GM12878 (cell line): Measurements from ENCODE around the gene PARK7. TPM values are rescaled to one million over a fixed set of nuclear protein-coding genes. Genes with fewer than 3 reads are reported as not detected.

ENCODE experiments used
- ATAC-seq: fragments of 200-7000 bp; cut with Tn5 transposase; 3 replicates; pipeline ENCODE4 v1.9.1; 2020; ENCODE audit warnings: mild to moderate bottlenecking, moderate library complexity
- BruUV-seq: library from RNA; stranded (reverse); fragments of 400-500 nt; replicated peaks from 2 replicates; lab custom pipeline; 2021; lab: Mats Ljungman, UMichigan
- CTCF ChIA-PET: fragments of 300-600 bp; sonication (Branson Sonifier 250); formaldehyde crosslinking; extraction: SDS; loops from one replicate; lab custom pipeline; 2021; ENCODE audit warnings: inconsistent platforms; lab: Yijun Ruan, JAX
- POLR2A ChIA-PET: fragments of 350-600 bp; formaldehyde crosslinking; extraction: SDS; loops from one replicate; lab custom pipeline; 2021; ENCODE audit warnings: inconsistent platforms; lab: Charles Lee
- RAD21 ChIA-PET: fragments of 300-600 bp; sonication (Branson Sonifier 250); formaldehyde crosslinking; loops from one replicate; lab custom pipeline; 2023; ENCODE audit warnings: antibody characterized with exemption; ENCODE audit not compliant: unreplicated experiment; lab: Charles Lee
- SMC1A ChIA-PET: fragments of 300-600 bp; sonication (Branson Sonifier 250); formaldehyde crosslinking; loops from one replicate; lab custom pipeline; 2023; ENCODE audit not compliant: unreplicated experiment, uncharacterized antibody; lab: Charles Lee
- DNase-seq: peaks from one replicate; pipeline ENCODE4 v3.0.0-alpha.2; 2011; ENCODE audit warnings: low read depth, low spot score
- FAIRE-seq: peaks from 3 replicates; lab custom pipeline; 2011; peaks lifted over from hg19 to GRCh38; lab: Jason Lieb, UNC
- H2AFZ ChIP-seq: 2 replicates; pipeline ENCODE4 v1.6.0; 2011; ENCODE audit warnings: low read depth, low read length, control low read depth; ENCODE audit not compliant: control insufficient read depth
- H3K27ac ChIP-seq: 2 replicates; pipeline ENCODE4 v1.5.1; 2011; ENCODE audit warnings: control low read depth; ENCODE audit not compliant: control insufficient read depth, insufficient read depth
- H3K27me3 ChIP-seq, 2 experiments: replicated peaks in 1 of 2; 2 replicates each; pipeline versions ENCODE4 v1.6.0 to v1.6.1; 2011; ENCODE audit warnings: low read length in 1 of 2; ENCODE audit not compliant: control insufficient read depth in 2 of 2, insufficient read depth in 2 of 2
- H3K36me3 ChIP-seq, 2 experiments: 2 replicates each; pipeline ENCODE4 v1.5.1; 2011; ENCODE audit warnings: low read length in 1 of 2; ENCODE audit not compliant: control insufficient read depth in 2 of 2, insufficient read depth in 2 of 2
- H3K4me1 ChIP-seq: 2 replicates; pipeline ENCODE4 v1.6.1; 2011; ENCODE audit warnings: mild to moderate bottlenecking, low read length, moderate library complexity, mixed read lengths; ENCODE audit not compliant: control insufficient read depth, insufficient read depth
- H3K4me2 ChIP-seq: 2 replicates; pipeline ENCODE4 v1.6.0; 2011; ENCODE audit warnings: control low read depth; ENCODE audit not compliant: control insufficient read depth, insufficient read depth
- H3K4me3 ChIP-seq: fragments of 200-600 bp; sonication (generic); 2 replicates; pipeline ENCODE4 v1.5.1; 2016
- H3K79me2 ChIP-seq: 2 replicates; pipeline ENCODE4 v1.6.0; 2011; ENCODE audit warnings: low read length; ENCODE audit not compliant: control insufficient read depth, insufficient read depth
- H3K9ac ChIP-seq: 2 replicates; pipeline ENCODE4 v1.8.0; 2011; ENCODE audit warnings: low read length, control low read depth, mixed read lengths; ENCODE audit not compliant: control insufficient read depth, insufficient read depth
- H3K9me3 ChIP-seq: replicated peaks from 3 replicates; pipeline ENCODE4 v1.5.1; 2011; ENCODE audit warnings: mild to moderate bottlenecking, low read length; ENCODE audit not compliant: control insufficient read depth, insufficient read depth
- H4K20me1 ChIP-seq: 2 replicates; pipeline ENCODE4 v1.6.0; 2011; ENCODE audit not compliant: control insufficient read depth, insufficient read depth
- HDGF ChIP-seq: fragments of 450-650 bp; IDR thresholded peaks from 2 replicates; pipeline ENCODE4 v1.6.1; 2016; ENCODE audit warnings: antibody characterized with exemption
- HSF1 ChIP-seq: fragments of 150-350 bp; IDR thresholded peaks from 2 replicates; pipeline ENCODE4 v1.6.1; 2014; ENCODE audit warnings: mild to moderate bottlenecking, low read depth, low read length
- KLF5 ChIP-seq: fragments of 450-650 bp; IDR thresholded peaks from 2 replicates; pipeline ENCODE4 v1.6.1; 2014; ENCODE audit warnings: mild to moderate bottlenecking; ENCODE audit not compliant: partially characterized antibody
- REST ChIP-seq: IDR thresholded peaks from 2 replicates; pipeline ENCODE4 v1.6.1; 2012; ENCODE audit warnings: mild to moderate bottlenecking, low read depth, low read length
- RUNX3 ChIP-seq: IDR thresholded peaks from 2 replicates; pipeline ENCODE4 v1.6.1; 2012; ENCODE audit warnings: low read length, inconsistent platforms
- WRNIP1 ChIP-seq: IDR thresholded peaks from 2 replicates; pipeline ENCODE4 v1.6.1; 2011; ENCODE audit warnings: low read depth, low read length, improper control_type of control experiment, borderline replicate concordance
- WGBS: methylation state at CpG from one replicate; pipeline ENCODE4 v1.1.6; 2016; ENCODE audit warnings: low lambda C conversion rate; ENCODE audit not compliant: insufficient replicate concordance, insufficient coverage; ENCODE audit errors: missing lambda C conversion rate; 5-methylcytosine and 5-hydroxymethylcytosine counted together
- in situ Hi-C: fragments of 300-500 bp; cut with MboI; formaldehyde crosslinking; loops from 9 replicates; pipeline ENCODE4 v1.14.3; 2018; ENCODE audit warnings: mixed read lengths
- intact Hi-C: fragments of 100-400 bp; cut with micrococcal nuclease; formaldehyde crosslinking; loops from one replicate; pipeline ENCODE4 v1.14.2; 2022; ENCODE audit not compliant: unreplicated experiment
- polyA plus RNA-seq, 11 experiments: library from polyadenylated mRNA; depleted of rRNA in 4 of 11; unstranded in 6 of 11; stranded (reverse) in 5 of 11; fragments of >200 nt; fragmentation: Nextera tagmentation in 4 of 11; fragmentation: Illumina TruSeq in 1 of 11; extraction: Ambion mirVana in 4 of 11; extraction: Trizol in 1 of 11; gene quantifications; 1 replicate in 1 of 11; 2 replicates in 10 of 11; pipeline versions ENCODE4 v1.2.1 to v1.2.3, GENCODE V29; 2011 to 2016; ENCODE audit warnings: inconsistent platforms in 2 of 11, missing spikeins in 2 of 11, low read depth in 1 of 11
- total RNA-seq, 4 experiments: library from RNA; depleted of rRNA in 3 of 4; stranded (reverse); fragments of >200 nt in 3 of 4; fragmentation: Illumina TruSeq in 1 of 4; extraction: Trizol in 1 of 4; gene quantifications; 2 replicates each; pipeline versions ENCODE4 v1.2.1 to v1.2.3, GENCODE V29; 2013 to 2021

PARK7 gene
- total and polyA plus RNA-seq, 10 of the 15 experiments (the other 5 are each of a cell fraction or from before 2014, with no cell fraction given) = 267 to 1,056 (median 495) TPM

GRCh38 chr1:8009043-8010002, 47.8 kb downstream of the PARK7 start:
- Histone ChIP-seq H3K4me3 (no peak overlapping the region), H3K27me3 (no peaks in the 10 kb centered on the region), H4K20me1 (no peaks in the 10 kb centered on the region), H3K27ac (no peak overlapping the region), H3K79me2 (no peaks in the 10 kb centered on the region), H3K4me1 (no peaks in the 10 kb centered on the region), H3K9ac (no peak overlapping the region), H3K36me3 (peaks cover 0 to 3% of the 10 kb centered on the region in 2 experiments; a peak in 2 of 4 replicates), H2AFZ (no peak overlapping the region), H3K4me2 (no peak overlapping the region), H3K9me3 (no peaks in the 10 kb centered on the region)
- BruUV-seq = no TSS peak
- RAD21 ChIA-PET = no interaction called here
- FAIRE-seq (no peak), ATAC-seq (no peak), DNase-seq (no peak)
- CTCF ChIA-PET = interaction anchor here (0.7 kb wide), 1 partner anchor 34 kb away, joined by 5 read pairs; no protein-coding TSS in a partner anchor
- SMC1A ChIA-PET = no interaction called here
- 73% methylated on average over 18 of the region's 18 CpGs for WGBS
- POLR2A ChIA-PET = no interaction called here
- TF ChIP-seq WRNIP1 (no peak), KLF5 (no peak), RUNX3 (no peak), HSF1 (no peak), REST (no peak), HDGF (no peak)
- intact Hi-C loops (no loop called here), in situ Hi-C loops (loop anchor here (10.0 kb wide), 1 partner anchor 335 kb away; no protein-coding TSS in a partner anchor)
